ENCODE measurements around the gene SEZ6L. TPM values are rescaled to one million over a fixed set of nuclear protein-coding genes. Genes with fewer than 3 reads are reported as not detected.

The SEZ6L gene
- total and polyA plus RNA-seq, 8 donors: 0.08 to 0.82 (median 0.58) TPM

DNA sequence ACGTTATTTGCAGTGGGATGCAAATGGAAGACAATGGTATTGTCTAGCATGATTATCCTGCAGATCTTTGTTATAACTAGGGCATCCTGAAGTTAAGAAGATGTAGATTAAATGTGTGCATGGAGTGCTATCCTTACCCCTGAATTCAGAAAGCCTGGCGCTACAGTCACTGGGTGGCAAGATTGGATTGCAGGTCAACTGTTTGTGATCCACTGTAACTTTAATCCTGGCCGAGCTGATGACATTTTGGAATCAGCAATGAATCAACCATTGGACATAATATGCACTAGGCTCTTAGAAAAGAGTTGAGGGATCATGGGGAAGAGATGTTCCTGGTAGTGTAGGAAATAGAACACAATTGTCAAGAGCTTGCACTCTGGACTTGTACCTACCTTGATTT is 25.1 kb downstream of the SEZ6L start:
- Histone ChIP-seq H3K4me3 (no peak overlapping the region), H3K36me3 (no peaks in the 10 kb centered on the region), H3K27me3 (no peaks in the 10 kb centered on the region), H3K4me1 (no peaks in the 10 kb centered on the region), H3K9me3 (no peaks in the 10 kb centered on the region), H3K27ac (no peak overlapping the region)
- no peak for ATAC-seq
- intact Hi-C loops (cut with DNase I): no loop called here
- no peak for TF ChIP-seq CTCF (IDR thresholded peaks at IDR 0.05)
- DNase-seq: no peak

DNA sequence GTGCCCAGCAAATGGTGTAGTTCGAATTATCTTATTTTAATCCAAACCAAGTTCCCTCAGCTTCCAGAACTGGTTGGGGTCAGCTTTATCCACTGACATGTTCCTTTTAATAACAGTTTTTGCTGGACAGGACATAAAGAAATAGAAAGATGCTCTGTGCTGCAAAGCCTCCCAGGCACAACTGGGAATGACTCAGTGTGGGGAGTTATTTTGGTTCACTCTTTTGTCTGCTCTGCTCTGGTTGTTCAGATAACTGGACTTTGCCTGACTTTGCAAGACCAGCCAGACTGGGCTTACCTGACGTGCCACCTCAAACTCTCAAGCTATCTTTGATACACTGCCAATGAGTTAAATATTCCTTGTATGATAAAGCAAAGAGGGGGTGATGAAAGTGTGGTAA is 25.6 kb downstream of the SEZ6L start:
- TF ChIP-seq CTCF (IDR thresholded peaks at IDR 0.05): no peak
- ATAC-seq (no peak), DNase-seq (no peak)
- intact Hi-C loops (cut with DNase I): no loop called here
- H3K36me3 ChIP-seq: no peaks in the 10 kb centered on the region
- no peaks in the 10 kb centered on the region for H3K4me1 ChIP-seq
- no peak overlapping the region for H3K27ac ChIP-seq
- H3K4me3 ChIP-seq: no peak overlapping the region
- peaks cover 0 to 4% of the 10 kb centered on the region in 2 donors for H3K27me3 ChIP-seq
- H3K9me3 ChIP-seq: no peaks in the 10 kb centered on the region

DNA sequence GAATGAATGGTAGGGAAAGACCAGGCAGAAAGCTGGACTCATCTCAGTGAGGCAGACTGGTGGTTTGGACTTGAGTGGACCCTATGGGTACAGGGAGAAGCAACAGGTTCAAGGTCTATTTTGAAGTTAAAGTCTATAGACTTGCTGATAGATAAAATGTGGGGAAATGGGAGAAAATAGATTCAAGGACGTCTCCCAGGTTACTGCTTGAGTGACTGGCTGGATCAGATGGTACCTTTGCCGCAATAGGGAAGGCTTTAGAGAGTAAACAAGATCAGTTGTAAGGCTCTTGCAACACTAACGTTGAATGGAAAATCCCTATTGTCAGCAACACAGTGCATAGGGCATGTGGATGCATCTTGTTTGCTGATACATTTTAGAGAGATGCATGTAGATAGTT is 27.4 kb downstream of the SEZ6L start:
- H3K36me3 ChIP-seq: no peaks in the 10 kb centered on the region
- H3K27ac ChIP-seq: no peak overlapping the region
- ATAC-seq: no peak
- no peaks in the 10 kb centered on the region for H3K4me1 ChIP-seq
- H3K4me3 ChIP-seq: no peak overlapping the region
- no peak for DNase-seq
- intact Hi-C loops (cut with DNase I): no loop called here
- H3K27me3 ChIP-seq: peaks cover 0 to 19% of the 10 kb centered on the region in 2 donors
- H3K9me3 ChIP-seq: no peaks in the 10 kb centered on the region
- TF ChIP-seq CTCF (IDR thresholded peaks at IDR 0.05): no peak

GRCh38 chr22:26197425-26197824 is 28.2 kb downstream of the SEZ6L start:
- no peaks in the 10 kb centered on the region for H3K4me1 ChIP-seq
- no peaks in the 10 kb centered on the region for H3K36me3 ChIP-seq
- intact Hi-C loops (cut with DNase I): no loop called here
- H3K27me3 ChIP-seq: peaks cover 0 to 26% of the 10 kb centered on the region in 2 donors
- no peak overlapping the region for H3K4me3 ChIP-seq
- no peaks in the 10 kb centered on the region for H3K9me3 ChIP-seq
- TF ChIP-seq CTCF (IDR thresholded peaks at IDR 0.05): no peak
- H3K27ac ChIP-seq: no peak overlapping the region
- no peak for DNase-seq
- no peak for ATAC-seq

- Histone ChIP-seq H3K9me3 (no peaks in the 10 kb centered on the region), H3K36me3 (no peaks in the 10 kb centered on the region), H3K4me1 (no peaks in the 10 kb centered on the region), H3K27me3 (peaks cover 0 to 35% of the 10 kb centered on the region in 2 donors), H3K27ac (no peak overlapping the region), H3K4me3 (no peak overlapping the region)
- ATAC-seq (no peak), DNase-seq (no peak)
- no peak for TF ChIP-seq CTCF (IDR thresholded peaks at IDR 0.05)
- intact Hi-C loops (cut with DNase I): no loop called here
These were observed 30.4 kb downstream of the SEZ6L start for GRCh38 chr22:26199665-26200064.
